ENCODE measurements around the gene FHIT.

Gene FHIT

DNA sequence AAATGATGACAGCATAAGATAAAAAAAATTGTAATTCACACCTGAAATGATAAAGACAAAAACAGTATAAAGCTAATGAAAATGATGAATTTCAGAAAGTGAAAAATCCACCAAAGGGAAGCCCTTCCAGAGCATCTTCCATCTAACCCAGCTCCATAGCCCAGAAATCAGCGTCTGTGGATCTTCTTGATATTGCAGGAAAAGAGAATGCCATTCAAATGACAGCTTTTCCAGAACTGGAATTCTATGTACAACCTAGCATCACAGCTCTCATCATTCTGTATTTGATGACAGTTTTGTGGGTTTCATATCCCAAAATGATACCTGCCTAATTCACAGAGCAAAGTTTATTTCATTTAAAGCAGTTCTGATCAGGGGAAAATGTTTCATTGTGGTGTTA, 267.3 kb downstream of the FHIT start:
- no peak for DNase-seq

DNA sequence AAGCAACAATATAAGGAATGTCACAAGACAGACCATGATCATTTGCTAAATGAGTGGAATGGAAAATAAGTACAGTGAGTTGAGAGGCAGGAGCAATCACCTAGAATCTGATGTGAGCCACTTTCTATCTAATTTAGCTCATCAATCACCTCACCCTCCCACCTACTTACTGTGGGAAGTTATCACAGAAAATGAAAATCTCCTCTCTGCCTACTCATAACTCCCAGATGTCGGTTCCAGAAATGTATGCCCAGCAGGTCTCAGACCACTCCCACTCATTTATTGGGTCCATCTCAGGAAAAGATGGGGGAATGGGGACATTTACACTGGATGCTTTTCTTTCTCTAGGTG, 270.9 kb downstream of the FHIT start:
- DNase-seq, result no peak

DNA sequence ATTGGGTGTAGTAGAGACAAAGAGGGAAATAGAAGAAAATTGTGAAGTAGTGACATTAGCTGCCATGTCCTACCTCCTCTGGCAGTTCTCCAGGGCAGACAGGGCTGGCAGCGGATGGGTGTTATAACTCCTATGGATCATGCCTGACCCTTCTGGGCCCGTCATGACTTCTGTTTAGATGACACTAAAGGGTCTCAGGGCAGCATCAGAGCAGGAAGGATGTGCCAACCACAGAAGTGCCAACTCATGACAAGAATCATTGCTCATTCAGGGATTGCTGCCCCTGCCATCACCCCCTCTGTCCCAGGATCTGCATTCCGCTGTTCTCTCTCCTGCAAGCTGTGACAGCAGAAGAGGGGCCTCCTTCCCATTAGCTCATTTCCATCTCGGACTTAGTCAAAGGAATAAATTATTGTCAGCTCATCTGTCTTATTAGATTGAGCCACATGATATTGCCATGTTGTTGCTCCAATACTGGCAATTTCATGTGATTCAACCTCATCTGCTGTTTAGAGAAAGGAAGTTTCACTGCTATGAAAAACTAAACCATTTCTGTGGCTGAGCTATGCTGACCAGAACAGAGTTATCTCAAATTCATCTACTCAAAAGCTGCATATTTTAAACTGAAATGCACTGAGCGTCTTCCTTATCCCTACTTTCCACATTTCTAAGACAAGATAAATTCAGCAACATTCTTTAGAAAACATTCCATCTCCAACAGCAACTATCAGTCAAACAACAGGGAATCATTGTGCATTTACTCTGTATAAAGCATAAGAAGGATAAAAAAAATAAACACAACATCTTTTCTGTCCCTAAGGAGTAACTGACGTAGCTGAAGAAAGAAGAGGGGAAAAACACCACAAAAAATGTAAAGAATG, 271.6 kb downstream of the FHIT start:
- no peak for DNase-seq

- DNase-seq, result no peak
These were observed 277.9 kb downstream of the FHIT start for GRCh38 chr3:60973321-60973720.

GRCh38 chr3:60972599-60972998, 278.7 kb downstream of the FHIT start:
- DNase-seq, result no peak

- no peak for DNase-seq
These were observed 280.4 kb downstream of the FHIT start for GRCh38 chr3:60970850-60971249.

GRCh38 chr3:60967141-60967540, 284.1 kb downstream of the FHIT start:
- no peak for DNase-seq

- no peak for DNase-seq
These were observed 293.7 kb downstream of the FHIT start for GRCh38 chr3:60957541-60957940.

DNA sequence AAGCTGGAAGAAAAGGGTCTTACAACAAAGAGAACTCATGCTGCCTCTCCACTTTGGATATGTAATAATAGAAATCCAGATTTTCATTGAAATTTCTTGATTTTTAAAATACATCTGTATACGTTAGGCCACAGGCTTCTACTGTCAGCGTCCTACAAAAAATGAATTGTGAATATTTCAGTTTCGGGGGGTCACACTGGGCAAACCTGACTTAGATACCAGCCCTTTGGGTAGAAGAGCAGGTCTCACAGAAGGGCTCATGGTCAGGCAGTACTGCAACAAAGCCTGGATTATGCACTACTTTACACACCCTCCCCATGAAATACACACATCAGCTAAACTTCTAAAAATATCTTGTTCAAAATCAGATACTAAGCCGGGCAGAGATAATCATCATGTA, 294.5 kb downstream of the FHIT start:
- DNase-seq, result no peak

DNA sequence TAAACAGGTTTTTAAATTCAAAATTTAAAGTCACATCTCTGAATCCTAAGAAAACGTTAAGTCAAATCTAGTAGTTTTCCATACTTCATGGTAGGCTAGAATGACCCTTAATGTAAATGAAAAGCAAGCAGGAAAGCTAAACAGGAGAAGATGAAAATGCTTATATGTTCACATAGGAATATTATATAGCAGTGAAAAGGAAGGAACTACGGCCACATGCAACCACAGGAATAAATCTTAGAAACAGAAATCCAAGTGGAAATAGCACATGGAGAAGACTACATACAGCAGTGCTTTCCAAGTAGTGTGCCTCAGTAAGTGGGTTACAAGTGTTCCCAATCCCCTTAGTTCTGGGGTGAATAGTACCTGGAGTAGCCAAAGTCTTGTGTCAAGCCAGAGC, 296.2 kb downstream of the FHIT start:
- no peak for DNase-seq

DNA sequence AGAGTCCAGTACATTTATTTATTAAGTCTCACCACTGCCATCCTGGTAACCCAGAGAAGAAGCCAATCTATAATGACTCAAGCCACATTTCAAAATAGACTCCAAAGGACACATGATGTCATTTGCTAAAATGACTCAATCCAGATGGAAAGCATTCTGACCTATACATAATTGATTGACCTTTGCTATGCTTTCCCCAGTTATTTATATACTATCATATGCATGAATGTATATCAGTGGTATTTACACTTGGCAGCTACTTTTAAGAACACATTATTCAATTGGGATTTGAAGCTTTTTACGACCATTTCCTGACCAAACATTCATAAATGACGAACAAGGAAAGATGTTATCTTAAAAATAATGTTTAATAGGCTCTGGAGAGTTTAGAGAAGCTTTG, 297.2 kb downstream of the FHIT start:
- no peak for DNase-seq

GRCh38 chr3:60953351-60953750, 297.9 kb downstream of the FHIT start:
- DNase-seq, result no peak

DNA sequence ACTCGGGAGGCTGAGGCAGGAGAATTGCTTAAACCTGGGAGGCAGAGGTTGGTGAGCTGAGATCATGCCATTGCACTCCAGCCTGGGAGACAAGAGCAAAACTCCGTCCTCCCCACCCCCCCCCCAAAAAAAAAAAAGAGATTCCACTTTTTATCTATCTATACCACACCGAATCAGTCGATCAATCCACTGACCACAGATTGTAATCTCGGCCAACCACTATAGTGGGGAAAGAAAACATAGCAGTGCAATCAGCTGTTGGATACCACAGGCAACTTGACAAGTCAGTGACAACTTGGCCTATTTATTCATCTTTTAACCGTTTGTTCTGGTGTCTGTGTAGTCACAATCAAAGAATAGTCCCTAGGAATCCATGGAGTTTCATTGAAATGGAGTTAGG, 299.2 kb downstream of the FHIT start:
- DNase-seq, result no peak

DNA sequence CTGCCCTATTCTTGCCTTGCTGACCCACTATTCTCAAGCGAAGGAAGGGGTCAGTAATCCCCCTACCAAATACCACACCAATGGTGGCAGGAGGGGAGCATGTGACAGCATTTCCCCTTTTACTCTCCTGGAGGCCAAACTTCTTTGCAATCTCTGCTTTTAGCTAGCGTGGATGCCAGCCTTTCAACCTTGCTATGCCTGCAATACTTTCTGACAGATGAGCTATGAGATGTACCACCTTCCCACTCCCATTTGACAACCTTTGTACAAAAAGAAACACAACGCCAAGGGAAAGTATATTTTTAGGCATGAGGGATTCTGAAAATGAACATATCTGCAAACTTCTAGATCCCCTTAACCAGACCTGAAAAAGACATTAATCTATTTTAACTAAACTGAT, 302.1 kb downstream of the FHIT start:
- DNase-seq, result no peak

DNA sequence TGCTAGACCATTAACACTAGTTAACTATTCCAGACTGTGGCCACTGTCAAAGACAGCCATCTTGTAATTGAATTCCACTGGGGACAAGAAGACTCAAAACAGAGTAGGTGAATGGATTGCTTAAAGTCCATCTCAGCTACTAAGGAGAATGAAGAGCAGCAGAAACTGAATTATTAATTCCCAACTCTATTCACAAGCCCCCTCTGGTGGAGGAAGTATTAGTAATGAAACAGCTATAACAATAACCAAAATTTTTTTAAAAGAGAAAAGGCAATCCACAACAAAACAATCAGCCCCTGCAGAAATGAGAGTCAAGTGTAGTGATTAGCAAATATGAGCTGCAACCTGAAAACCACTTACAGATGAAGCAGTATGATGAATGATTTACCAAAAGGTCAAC, 302.8 kb downstream of the FHIT start:
- DNase-seq, result no peak

DNA sequence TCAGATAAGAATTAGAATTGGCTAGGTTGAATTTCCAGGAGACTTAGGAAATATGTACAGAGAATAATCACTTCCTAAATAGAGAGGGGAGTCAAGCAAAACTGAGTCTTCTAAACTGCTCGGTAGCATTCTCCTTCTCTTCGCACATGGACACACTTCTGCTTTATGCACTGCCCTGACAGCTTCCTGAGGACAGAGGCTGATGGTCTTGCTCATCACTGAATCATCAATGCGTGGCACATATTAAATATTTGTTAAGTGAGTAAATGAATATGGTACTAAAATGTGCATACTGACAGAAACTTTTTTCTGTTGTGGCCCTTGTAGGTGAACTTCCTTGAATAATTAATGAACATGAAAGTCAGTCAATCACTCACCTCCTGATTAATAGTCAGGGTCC, 315.5 kb downstream of the FHIT start:
- DNase-seq, result no peak

- DNase-seq, result no peak
These were observed 317.4 kb downstream of the FHIT start for GRCh38 chr3:60933824-60934223.

- DNase-seq, result no peak
These were observed 318.6 kb downstream of the FHIT start for GRCh38 chr3:60932643-60933042.

GRCh38 chr3:60932170-60932569, 319.1 kb downstream of the FHIT start:
- no peak for DNase-seq

DNA sequence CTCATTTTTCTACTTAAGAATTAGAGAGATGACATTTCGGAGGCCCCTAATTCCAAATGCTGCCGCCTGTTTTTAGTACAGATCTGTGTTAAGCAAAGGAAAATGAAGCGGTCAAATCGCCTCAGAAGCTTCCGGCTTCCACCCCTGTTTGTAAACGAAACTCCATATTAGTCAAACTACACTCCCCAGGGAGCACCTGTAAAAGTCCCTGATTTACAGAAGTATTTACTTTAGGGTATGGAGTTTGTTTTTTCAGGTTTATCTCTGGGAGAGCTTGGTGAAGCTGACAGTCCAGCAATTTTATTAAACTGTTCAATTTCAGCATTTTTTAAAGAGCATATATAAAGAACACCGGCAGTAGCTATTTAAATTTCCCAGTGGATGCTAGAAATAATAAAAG, 319.8 kb downstream of the FHIT start:
- no peak for DNase-seq

- DNase-seq, result no peak
These were observed 330.7 kb downstream of the FHIT start for GRCh38 chr3:60920519-60920918.

GRCh38 chr3:60919296-60919695, 332.0 kb downstream of the FHIT start:
- no peak for DNase-seq

- no peak for DNase-seq
These were observed 334.1 kb downstream of the FHIT start for GRCh38 chr3:60917141-60917540.

DNA sequence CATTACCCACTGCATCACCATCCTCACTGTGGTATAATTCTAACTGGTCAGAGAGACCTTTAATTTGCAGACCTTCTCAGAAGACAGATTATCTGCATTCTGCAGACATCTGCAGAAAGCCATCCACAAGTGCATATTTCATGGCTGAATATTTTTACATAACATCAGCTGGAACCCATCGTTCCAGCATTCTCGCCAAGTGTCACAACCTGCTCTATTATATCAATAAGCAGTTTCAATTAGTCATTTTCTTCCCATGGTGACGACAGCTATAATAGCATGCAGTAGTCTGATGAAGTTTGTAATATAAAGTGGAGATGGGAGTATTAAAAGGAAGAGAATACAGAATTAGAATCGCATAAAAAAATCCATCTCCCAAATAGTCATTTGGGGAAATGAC, 334.7 kb downstream of the FHIT start:
- no peak for DNase-seq

GRCh38 chr3:60913474-60913873, 337.8 kb downstream of the FHIT start:
- no peak for DNase-seq
